Breast epithelium (tissue), 3 donors: ENCODE measurements around the gene MUC5AC.

Experiments used
- CTCF ChIP-seq, 3 donors: fragments of 450-650 bp; IDR thresholded peaks; one replicate each; pipeline ENCODE4 v1.5.1; 2016 to 2017; ENCODE audit warnings: antibody characterized with exemption in 3 of 3, mild to moderate bottlenecking in 3 of 3, moderate library complexity in 3 of 3
- POLR2A ChIP-seq: fragments of 450-650 bp; IDR thresholded peaks from one replicate; pipeline ENCODE4 v1.6.1; 2016; ENCODE audit warnings: antibody characterized with exemption, mild to moderate bottlenecking, moderate library complexity

GRCh38 chr11:1176224-1177019 is 18.7 kb downstream of the MUC5AC start:
- TF ChIP-seq CTCF (IDR thresholded peaks at IDR 0.05) (no peak), POLR2A (no peak)
